HCT116 (cell line): ENCODE measurements around the gene RET. TPM values are rescaled to one million over a fixed set of nuclear protein-coding genes. Genes with fewer than 3 reads are reported as not detected.

Source experiments
- ATAC-seq: fragments of 200-7000 bp; cut with Tn5 transposase; 2 replicates; pipeline ENCODE4 v1.9.1; 2020; ENCODE audit warnings: mild to moderate bottlenecking, moderate library complexity
- BruUV-seq: library from RNA; stranded (reverse); fragments of 400-500 nt; replicated peaks from 2 replicates; lab custom pipeline; 2021; lab: Mats Ljungman, UMichigan
- CTCF ChIA-PET: fragments of 300-600 bp; sonication (Branson Sonifier 250); formaldehyde crosslinking; loops from one replicate; lab custom pipeline; 2021; ENCODE audit warnings: antibody characterized with exemption; lab: Charles Lee
- POLR2A ChIA-PET: fragments of 300-600, 350-600 bp; sonication (Branson Sonifier 250); formaldehyde crosslinking; loops from one replicate; lab custom pipeline; 2021; ENCODE audit warnings: antibody characterized with exemption; lab: Charles Lee
- RAD21 ChIA-PET, 2 experiments: fragments of 300-600 bp; sonication (Branson Sonifier 250); formaldehyde crosslinking; loops; one replicate each; lab custom pipeline; 2023; ENCODE audit warnings: low total read pairs in 2 of 2; ENCODE audit not compliant: uncharacterized antibody in 2 of 2, unreplicated experiment in 2 of 2, low non-redundant PET in 1 of 2; lab: Charles Lee
- DNase-seq: peaks from one replicate; pipeline ENCODE4 v3.0.0-alpha.2; 2010; ENCODE audit warnings: low read depth, low spot score
- H2AFZ ChIP-seq: fragments of 200-600 bp; shearing (Covaris generic), sonication (generic); 2 replicates; pipeline ENCODE4 v1.6.1; 2017; ENCODE audit warnings: low read depth, mixed run types, mixed read lengths, antibody characterized with exemption, low read length; ENCODE audit not compliant: poor library complexity, severe bottlenecking
- H3K27ac ChIP-seq: 2 replicates; pipeline ENCODE4 v1.5.1; 2012; ENCODE audit warnings: low read depth, low read length
- H3K27me3 ChIP-seq: fragments of 200-600 bp; sonication (generic); 2 replicates; pipeline ENCODE4 v1.6.1; 2016; ENCODE audit warnings: mixed run types, low read length, mixed read lengths; ENCODE audit not compliant: insufficient read depth
- H3K36me3 ChIP-seq, 2 experiments: fragments of 200-500 bp in 1 of 2; fragments of 200-600 bp in 1 of 2; sonication (Bioruptor generic) in 1 of 2; sonication (generic) in 1 of 2; 2 replicates each; pipeline versions ENCODE4 v1.5.1 to v1.6.1; 2014 to 2016; ENCODE audit warnings: low read length in 2 of 2, inconsistent platforms in 1 of 2, mixed read lengths in 1 of 2, mixed run types in 1 of 2; ENCODE audit not compliant: insufficient read depth in 2 of 2, control insufficient read depth in 1 of 2
- H3K4me1 ChIP-seq, 2 experiments: fragments of 200-600 bp in 1 of 2; sonication (generic) in 1 of 2; 2 replicates each; pipeline versions ENCODE4 v1.5.1 to v1.6.1; 2012 to 2017; ENCODE audit warnings: low read length in 2 of 2, inconsistent platforms in 1 of 2, mild to moderate bottlenecking in 1 of 2, mixed read lengths in 1 of 2, mixed run types in 1 of 2, moderate library complexity in 1 of 2; ENCODE audit not compliant: insufficient read depth in 2 of 2, control insufficient read depth in 1 of 2
- H3K4me2 ChIP-seq: fragments of 200-600 bp; sonication (generic); 2 replicates; pipeline ENCODE4 v1.6.1; 2017; ENCODE audit warnings: mixed run types, low read length, mixed read lengths
- H3K4me3 ChIP-seq, 2 experiments: fragments of 200-600 bp in 1 of 2; sonication (generic) in 1 of 2; replicated peaks in 1 of 2; 2 replicates each; pipeline ENCODE4 v1.5.1; 2011 to 2016; ENCODE audit warnings: low read length in 2 of 2, control low read depth in 1 of 2, low read depth in 1 of 2, mild to moderate bottlenecking in 1 of 2, mixed read lengths in 1 of 2, mixed run types in 1 of 2
- H3K79me2 ChIP-seq: fragments of 200-600 bp; sonication (generic); 2 replicates; pipeline ENCODE4 v1.6.1; 2017; ENCODE audit warnings: mild to moderate bottlenecking, mixed run types, low read length, moderate library complexity, mixed read lengths; ENCODE audit not compliant: insufficient read depth
- H3K9ac ChIP-seq: fragments of 200-600 bp; sonication (generic); 2 replicates; pipeline ENCODE4 v1.6.1; 2016; ENCODE audit warnings: low read length, mixed read lengths
- H3K9me2 ChIP-seq: fragments of 200-600 bp; sonication (generic), shearing (Covaris generic); 2 replicates; pipeline ENCODE4 v1.6.1; 2017; ENCODE audit warnings: mixed run types, mild to moderate bottlenecking, moderate library complexity; ENCODE audit not compliant: insufficient read depth
- H3K9me3 ChIP-seq, 2 experiments: fragments of 200-500 bp in 1 of 2; fragments of 200-600 bp in 1 of 2; sonication (Bioruptor generic) in 1 of 2; sonication (generic) in 1 of 2; 2 replicates each; pipeline ENCODE4 v1.6.1; 2014 to 2017; ENCODE audit warnings: low read length in 2 of 2, mixed read lengths in 2 of 2, inconsistent platforms in 1 of 2, low read depth in 1 of 2, mild to moderate bottlenecking in 1 of 2, mixed run types in 1 of 2, moderate library complexity in 1 of 2; ENCODE audit not compliant: control insufficient read depth in 1 of 2, insufficient read depth in 1 of 2
- H4K20me1 ChIP-seq: fragments of 200-600 bp; sonication (generic), shearing (Covaris generic); 2 replicates; pipeline ENCODE4 v1.6.1; 2017; ENCODE audit warnings: mixed run types, mild to moderate bottlenecking, moderate library complexity; ENCODE audit not compliant: insufficient read depth
- CBX3 ChIP-seq: IDR thresholded peaks from 2 replicates; pipeline ENCODE4 v1.6.1; 2012; ENCODE audit warnings: low read depth
- EZH2 ChIP-seq: fragments of 200-600 bp; sonication (generic); IDR thresholded peaks from 2 replicates; pipeline ENCODE4 v1.6.1; 2017; ENCODE audit warnings: antibody characterized with exemption, mixed run types
- EZH2phosphoT487 ChIP-seq: fragments of 200-600 bp; IDR thresholded peaks from 2 replicates; pipeline ENCODE4 v1.6.1; 2018; ENCODE audit warnings: antibody characterized with exemption, borderline replicate concordance
- FOSL1 ChIP-seq: IDR thresholded peaks from 2 replicates; pipeline ENCODE4 v1.6.1; 2012; ENCODE audit warnings: low read depth
- JUND ChIP-seq: IDR thresholded peaks from 2 replicates; pipeline ENCODE4 v1.6.1; 2012
- MAX ChIP-seq: IDR thresholded peaks from 2 replicates; pipeline ENCODE4 v1.6.1; 2012
- POLR2AphosphoS5 ChIP-seq: IDR thresholded peaks from 2 replicates; pipeline ENCODE4 v1.6.1; 2011; ENCODE audit warnings: mild to moderate bottlenecking, low read depth, low read length, moderate library complexity
- RAD21 ChIP-seq: IDR thresholded peaks from 2 replicates; pipeline ENCODE4 v1.6.1; 2012; ENCODE audit warnings: low read depth, mild to moderate bottlenecking
- SIN3A ChIP-seq: IDR thresholded peaks from 2 replicates; pipeline ENCODE4 v1.6.1; 2012; ENCODE audit warnings: low read depth
- SP1 ChIP-seq: IDR thresholded peaks from 2 replicates; pipeline ENCODE4 v1.6.1; 2012; ENCODE audit warnings: low read depth
- TCF7L2 ChIP-seq: IDR thresholded peaks from 2 replicates; pipeline ENCODE4 v1.7.0; 2011; ENCODE audit warnings: borderline replicate concordance, inconsistent platforms; ENCODE audit not compliant: insufficient read depth, insufficient read length; ENCODE audit errors: extremely low read depth
- YY1 ChIP-seq: IDR thresholded peaks from 2 replicates; pipeline ENCODE4 v1.6.1; 2011; ENCODE audit warnings: low read length, low read depth, moderate library complexity, mild to moderate bottlenecking; ENCODE audit not compliant: insufficient replicate concordance; ENCODE audit errors: extremely low read depth
- ZFX ChIP-seq: fragments of 450-650 bp; IDR thresholded peaks from 2 replicates; pipeline ENCODE4 v1.6.1; 2017
- ZNF274 ChIP-seq: fragments of 200-500 bp; sonication (Bioruptor generic); IDR thresholded peaks from 2 replicates; pipeline ENCODE4 v1.6.1; 2014; ENCODE audit warnings: mild to moderate bottlenecking, low read depth, low read length, inconsistent platforms
- intact Hi-C: fragments of 100-400 bp; cut with micrococcal nuclease; formaldehyde crosslinking; loops from 2 replicates; pipeline ENCODE4 v1.10.0; 2022
- total RNA-seq: library from RNA; stranded (reverse); gene quantifications from one replicate; pipeline ENCODE4 v1.2.1, GENCODE V29; 2021; ENCODE audit not compliant: unreplicated experiment
- TF ChIP-seq, protein P1 (sequence below): IDR thresholded peaks from 2 replicates; pipeline ENCODE4 v1.6.1; 2011; ENCODE audit warnings: mild to moderate bottlenecking, low read length, moderate library complexity; ENCODE audit not compliant: insufficient replicate concordance; ENCODE audit errors: extremely low read depth
- TF ChIP-seq, protein P2 (sequence below), 3 experiments: fragments of 200-600 bp in 1 of 3; sonication (generic) in 1 of 3; IDR thresholded peaks in 2 of 3; conservative IDR thresholded peaks in 1 of 3; 2 replicates each; pipeline ENCODE4 v1.5.1; 2012 to 2017; ENCODE audit warnings: low read depth in 2 of 3, low read length in 2 of 3, antibody characterized with exemption in 1 of 3, borderline replicate concordance in 1 of 3, control low read depth in 1 of 3, mild to moderate bottlenecking in 1 of 3, mixed read lengths in 1 of 3, mixed run types in 1 of 3, moderate library complexity in 1 of 3; ENCODE audit not compliant: insufficient read depth in 1 of 3

Gene RET
- total RNA-seq, 1 experiment from 2014 or later = 5.9 TPM

- Histone ChIP-seq H3K9ac (no peak overlapping the region), H3K36me3 (no peaks in the 10 kb centered on the region), H4K20me1 (no peaks in the 10 kb centered on the region), H3K9me3 (no peaks in the 10 kb centered on the region), H3K4me3 (no peak overlapping the region), H3K27ac (no peak overlapping the region), H3K27me3 (peaks cover 22% of the 10 kb centered on the region), H3K4me1 (no peaks in the 10 kb centered on the region), H3K9me2 (no peaks in the 10 kb centered on the region), H3K4me2 (no peak overlapping the region), H3K79me2 (no peaks in the 10 kb centered on the region), H2AFZ (no peak overlapping the region)
- TF ChIP-seq POLR2AphosphoS5 (no peak), RAD21 (no peak)
- BruUV-seq = no TSS peak
- no peak for ATAC-seq
- CTCF ChIA-PET = no interaction called here
- DNase-seq = no peak
- RAD21 ChIA-PET = no interaction called here
- intact Hi-C loops = no loop called here
- POLR2A ChIA-PET = no interaction called here
These were observed 19.6 kb upstream of the RET start for GRCh38 chr10:43057231-43057711.

- no TSS peak for BruUV-seq
- no peak for TF ChIP-seq JUND
- TF ChIP-seq, protein P1, sequence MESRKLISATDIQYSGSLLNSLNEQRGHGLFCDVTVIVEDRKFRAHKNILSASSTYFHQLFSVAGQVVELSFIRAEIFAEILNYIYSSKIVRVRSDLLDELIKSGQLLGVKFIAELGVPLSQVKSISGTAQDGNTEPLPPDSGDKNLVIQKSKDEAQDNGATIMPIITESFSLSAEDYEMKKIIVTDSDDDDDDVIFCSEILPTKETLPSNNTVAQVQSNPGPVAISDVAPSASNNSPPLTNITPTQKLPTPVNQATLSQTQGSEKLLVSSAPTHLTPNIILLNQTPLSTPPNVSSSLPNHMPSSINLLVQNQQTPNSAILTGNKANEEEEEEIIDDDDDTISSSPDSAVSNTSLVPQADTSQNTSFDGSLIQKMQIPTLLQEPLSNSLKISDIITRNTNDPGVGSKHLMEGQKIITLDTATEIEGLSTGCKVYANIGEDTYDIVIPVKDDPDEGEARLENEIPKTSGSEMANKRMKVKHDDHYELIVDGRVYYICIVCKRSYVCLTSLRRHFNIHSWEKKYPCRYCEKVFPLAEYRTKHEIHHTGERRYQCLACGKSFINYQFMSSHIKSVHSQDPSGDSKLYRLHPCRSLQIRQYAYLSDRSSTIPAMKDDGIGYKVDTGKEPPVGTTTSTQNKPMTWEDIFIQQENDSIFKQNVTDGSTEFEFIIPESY = no peak
- TF ChIP-seq YY1 = no peak
- no peak for TF ChIP-seq TCF7L2
- no peak for TF ChIP-seq MAX
- TF ChIP-seq SP1 = no peak
- TF ChIP-seq POLR2AphosphoS5 = no peak
- no peak for TF ChIP-seq ZNF274
- TF ChIP-seq FOSL1 = no peak
- TF ChIP-seq CBX3 = no peak
- no peak for TF ChIP-seq EZH2
- TF ChIP-seq EZH2phosphoT487 = no peak
- no peak for TF ChIP-seq SIN3A
- TF ChIP-seq, protein P2, sequence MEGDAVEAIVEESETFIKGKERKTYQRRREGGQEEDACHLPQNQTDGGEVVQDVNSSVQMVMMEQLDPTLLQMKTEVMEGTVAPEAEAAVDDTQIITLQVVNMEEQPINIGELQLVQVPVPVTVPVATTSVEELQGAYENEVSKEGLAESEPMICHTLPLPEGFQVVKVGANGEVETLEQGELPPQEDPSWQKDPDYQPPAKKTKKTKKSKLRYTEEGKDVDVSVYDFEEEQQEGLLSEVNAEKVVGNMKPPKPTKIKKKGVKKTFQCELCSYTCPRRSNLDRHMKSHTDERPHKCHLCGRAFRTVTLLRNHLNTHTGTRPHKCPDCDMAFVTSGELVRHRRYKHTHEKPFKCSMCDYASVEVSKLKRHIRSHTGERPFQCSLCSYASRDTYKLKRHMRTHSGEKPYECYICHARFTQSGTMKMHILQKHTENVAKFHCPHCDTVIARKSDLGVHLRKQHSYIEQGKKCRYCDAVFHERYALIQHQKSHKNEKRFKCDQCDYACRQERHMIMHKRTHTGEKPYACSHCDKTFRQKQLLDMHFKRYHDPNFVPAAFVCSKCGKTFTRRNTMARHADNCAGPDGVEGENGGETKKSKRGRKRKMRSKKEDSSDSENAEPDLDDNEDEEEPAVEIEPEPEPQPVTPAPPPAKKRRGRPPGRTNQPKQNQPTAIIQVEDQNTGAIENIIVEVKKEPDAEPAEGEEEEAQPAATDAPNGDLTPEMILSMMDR (IDR thresholded peaks at IDR 0.05 in 2 of 3, conservative IDR thresholded peaks at IDR 0.05 in 1 of 3; ENCODE audit: borderline replicate concordance in 1 of 3, insufficient read depth in 1 of 3, low read depth in 2 of 3, low read length in 2 of 3) = no peak
- TF ChIP-seq ZFX = no peak
- no peak for TF ChIP-seq RAD21
These were observed 19.0 kb upstream of the RET start for GRCh38 chr10:43057831-43058340.

More at GRCh38 chr10:43057831-43058340, 19.0 kb upstream of the RET start:
- Histone ChIP-seq H3K27ac (no peak overlapping the region), H3K4me2 (no peak overlapping the region), H3K4me1 (no peaks in the 10 kb centered on the region), H3K36me3 (no peaks in the 10 kb centered on the region), H2AFZ (no peak overlapping the region), H3K4me3 (no peak overlapping the region), H3K9ac (no peak overlapping the region), H3K9me3 (no peaks in the 10 kb centered on the region), H3K27me3 (peaks cover 15% of the 10 kb centered on the region), H3K9me2 (no peaks in the 10 kb centered on the region), H3K79me2 (no peaks in the 10 kb centered on the region), H4K20me1 (no peaks in the 10 kb centered on the region)
- no peak for ATAC-seq
- CTCF ChIA-PET = no interaction called here
- no peak for DNase-seq
- POLR2A ChIA-PET = no interaction called here
- RAD21 ChIA-PET = no interaction called here
- intact Hi-C loops = no loop called here
